Activated CD8-positive, alpha-beta memory T cell treated with anti-CD3 and anti-CD28 coated beads, Interleukin-2, amount 50 U/mL, for 1 hour (primary cell): Measurements from ENCODE around the gene AMPD3.

Source experiments
- DNase-seq: peaks from one replicate; pipeline ENCODE4 v3.0.0-alpha.2; 2020; ENCODE audit errors: extremely low read depth

The AMPD3 gene

GRCh38 chr11:10503777-10504480 is 48.9 kb downstream of the AMPD3 start:
- DNase-seq: no peak

- no peak for DNase-seq
Measured at GRCh38 chr11:10504490-10504889, 49.4 kb downstream of the AMPD3 start.

- no peak for DNase-seq
Measured at GRCh38 chr11:10505278-10506007, 50.4 kb downstream of the AMPD3 start.

GRCh38 chr11:10506008-10506370 is 50.9 kb downstream of the AMPD3 start:
- no peak for DNase-seq

GRCh38 chr11:10511181-10511621 is 56.1 kb downstream of the AMPD3 start:
- no peak for DNase-seq

- DNase-seq: no peak
Measured at GRCh38 chr11:10514202-10514601, 59.1 kb downstream of the AMPD3 start.

- no peak for DNase-seq
Measured at GRCh38 chr11:10514709-10515108, 59.6 kb downstream of the AMPD3 start.

- no peak for DNase-seq
Measured at GRCh38 chr11:10515418-10515817, 60.4 kb downstream of the AMPD3 start.

GRCh38 chr11:10518123-10518522 is 63.1 kb downstream of the AMPD3 start:
- no peak for DNase-seq

GRCh38 chr11:10518891-10519290 is 63.8 kb downstream of the AMPD3 start:
- DNase-seq: no peak

GRCh38 chr11:10519630-10520029 is 64.6 kb downstream of the AMPD3 start:
- DNase-seq: no peak

GRCh38 chr11:10520562-10520961 is 65.5 kb downstream of the AMPD3 start:
- DNase-seq: no peak

- DNase-seq: no peak
Measured at GRCh38 chr11:10522276-10522675, 67.2 kb downstream of the AMPD3 start.

GRCh38 chr11:10522921-10523320 is 67.9 kb downstream of the AMPD3 start:
- no peak for DNase-seq

GRCh38 chr11:10524471-10524870 is 69.4 kb downstream of the AMPD3 start:
- no peak for DNase-seq

GRCh38 chr11:10526974-10527918 is 72.2 kb downstream of the AMPD3 start:
- DNase-seq: no peak

GRCh38 chr11:10528121-10528520 is 73.1 kb downstream of the AMPD3 start:
- DNase-seq: no peak

- DNase-seq: no peak
Measured at GRCh38 chr11:10529279-10529678, 74.2 kb downstream of the AMPD3 start.

GRCh38 chr11:10532526-10532925 is 77.5 kb downstream of the AMPD3 start:
- no peak for DNase-seq

- no peak for DNase-seq
Measured at GRCh38 chr11:10533323-10533722, 78.3 kb downstream of the AMPD3 start.

- no peak for DNase-seq
Measured at GRCh38 chr11:10534316-10534715, 79.3 kb downstream of the AMPD3 start.

- no peak for DNase-seq
Measured at GRCh38 chr11:10537600-10537999, 82.5 kb downstream of the AMPD3 start.
